Liver (tissue), 9 donors: ENCODE results near the gene PDCD7. TPM values are rescaled to one million over a fixed set of nuclear protein-coding genes. Genes with fewer than 3 reads are reported as not detected.

Source experiments
- DNase-seq: peaks from one replicate; pipeline ENCODE4 v3.0.0-alpha.2; 2017; ENCODE audit warnings: low spot score
- H3K27ac ChIP-seq, 2 donors: one replicate each; pipeline ENCODE4 v1.7.0; 2013; ENCODE audit warnings: inconsistent platforms in 2 of 2, low read length in 2 of 2, control low read depth in 1 of 2, low read depth in 1 of 2, mild to moderate bottlenecking in 1 of 2
- H3K27me3 ChIP-seq, 4 donors: one replicate each; pipeline versions ENCODE4 v1.6.1 to v1.7.0; 2013; ENCODE audit warnings: low read length in 3 of 4, inconsistent platforms in 1 of 4, mild to moderate bottlenecking in 1 of 4, moderate library complexity in 1 of 4; ENCODE audit not compliant: control insufficient read depth in 4 of 4, insufficient read depth in 4 of 4
- H3K36me3 ChIP-seq, 4 donors: one replicate each; pipeline versions ENCODE4 v1.6.1 to v1.7.0; 2013; ENCODE audit warnings: low read length in 3 of 4, mild to moderate bottlenecking in 3 of 4, low read depth in 1 of 4, moderate library complexity in 1 of 4; ENCODE audit not compliant: control insufficient read depth in 4 of 4, insufficient read depth in 3 of 4
- H3K4me1 ChIP-seq, 4 donors: one replicate each; pipeline versions ENCODE4 v1.6.1 to v1.7.0; 2013; ENCODE audit warnings: low read length in 3 of 4, mild to moderate bottlenecking in 3 of 4, moderate library complexity in 1 of 4; ENCODE audit not compliant: control insufficient read depth in 4 of 4, insufficient read depth in 4 of 4
- H3K4me3 ChIP-seq, 3 donors: one replicate each; pipeline versions ENCODE4 v1.6.1 to v1.7.0; 2013; ENCODE audit warnings: low read length in 3 of 3, control low read depth in 1 of 3, low read depth in 1 of 3, mild to moderate bottlenecking in 1 of 3
- H3K9ac ChIP-seq, 2 donors: one replicate each; pipeline ENCODE4 v1.7.0; 2013; ENCODE audit warnings: low read length in 2 of 2, mild to moderate bottlenecking in 2 of 2, moderate library complexity in 2 of 2, control low read depth in 1 of 2, low read depth in 1 of 2
- H3K9me3 ChIP-seq, 4 donors: one replicate each; pipeline versions ENCODE4 v1.6.1 to v1.7.0; 2013; ENCODE audit warnings: low read length in 3 of 4; ENCODE audit not compliant: control insufficient read depth in 4 of 4
- ATF3 ChIP-seq: IDR thresholded peaks from 2 replicates; pipeline ENCODE4 v1.6.1; 2016; ENCODE audit warnings: antibody characterized with exemption
- CTCF ChIP-seq: fragments of 150-350 bp; IDR thresholded peaks from 2 replicates; pipeline ENCODE4 v1.5.1; 2017; ENCODE audit warnings: improper control_type of control experiment, low read depth, low read length; ENCODE audit not compliant: missing input control
- EGR1 ChIP-seq, 2 donors: IDR thresholded peaks; 2 replicates each; pipeline ENCODE4 v1.6.1; 2016 to 2018; ENCODE audit warnings: antibody characterized with exemption in 2 of 2, low read depth in 2 of 2
- FOXA1 ChIP-seq: IDR thresholded peaks from 2 replicates; pipeline ENCODE4 v1.6.1; 2016; ENCODE audit warnings: antibody characterized with exemption
- FOXA2 ChIP-seq: IDR thresholded peaks from 2 replicates; pipeline ENCODE4 v1.6.1; 2016; ENCODE audit warnings: antibody characterized with exemption
- GABPA ChIP-seq, 2 donors: IDR thresholded peaks in 1 of 2; conservative IDR thresholded peaks in 1 of 2; 2 replicates each; pipeline ENCODE4 v1.6.1; 2016; ENCODE audit warnings: antibody characterized with exemption in 2 of 2, mild to moderate bottlenecking in 1 of 2, moderate library complexity in 1 of 2
- HNF4A ChIP-seq, 2 donors: conservative IDR thresholded peaks; 2 replicates each; pipeline ENCODE4 v1.6.1; 2016; ENCODE audit warnings: antibody characterized with exemption in 2 of 2, mild to moderate bottlenecking in 2 of 2
- HNF4G ChIP-seq: IDR thresholded peaks from 2 replicates; pipeline ENCODE4 v1.6.1; 2016; ENCODE audit warnings: antibody characterized with exemption
- JUND ChIP-seq, 2 donors: IDR thresholded peaks; 2 replicates each; pipeline ENCODE4 v1.6.1; 2016; ENCODE audit warnings: antibody characterized with exemption in 2 of 2
- MAX ChIP-seq: IDR thresholded peaks from 2 replicates; pipeline ENCODE4 v1.6.1; 2016; ENCODE audit warnings: antibody characterized with exemption
- NR2F2 ChIP-seq: IDR thresholded peaks from 2 replicates; pipeline ENCODE4 v1.6.1; 2016; ENCODE audit warnings: antibody characterized with exemption
- RAD21 ChIP-seq, 2 donors: IDR thresholded peaks; 2 replicates each; pipeline ENCODE4 v1.6.1; 2016; ENCODE audit warnings: antibody characterized with exemption in 2 of 2, mild to moderate bottlenecking in 2 of 2
- REST ChIP-seq: IDR thresholded peaks from 2 replicates; pipeline ENCODE4 v1.6.1; 2016; ENCODE audit warnings: antibody characterized with exemption, mild to moderate bottlenecking
- RXRA ChIP-seq, 2 donors: IDR thresholded peaks; 2 replicates each; pipeline ENCODE4 v1.6.1; 2017 to 2018; ENCODE audit warnings: antibody characterized with exemption in 2 of 2, mild to moderate bottlenecking in 1 of 2
- SP1 ChIP-seq: IDR thresholded peaks from 2 replicates; pipeline ENCODE4 v1.6.1; 2018; ENCODE audit warnings: antibody characterized with exemption, mild to moderate bottlenecking
- TAF1 ChIP-seq: conservative IDR thresholded peaks from 2 replicates; pipeline ENCODE4 v1.6.1; 2016; ENCODE audit warnings: antibody characterized with exemption, mild to moderate bottlenecking
- YY1 ChIP-seq: IDR thresholded peaks from 2 replicates; pipeline ENCODE4 v1.6.1; 2016; ENCODE audit warnings: antibody characterized with exemption, mild to moderate bottlenecking
- WGBS: extraction: QIAGEN DNeasy Blood & Tissue Kit; methylation state at CpG from one replicate; pipeline ENCODE4 v1.1.7; 2013; 5-methylcytosine and 5-hydroxymethylcytosine counted together
- polyA plus RNA-seq, 2 donors: library from polyadenylated mRNA; stranded (reverse) in 1 of 2; unstranded in 1 of 2; fragments of 200-250 nt in 1 of 2; fragments of >200 nt in 1 of 2; fragmentation: Nextera tagmentation in 1 of 2; extraction: Ambion mirVana in 1 of 2; gene quantifications; one replicate each; pipeline versions ENCODE4 v1.2.1 to v1.2.3, GENCODE V29; 2013 to 2015
- total RNA-seq, 2 donors: library from RNA; depleted of rRNA; stranded (reverse); fragments of >200 nt; gene quantifications; one replicate each; pipeline ENCODE4 v1.2.3, GENCODE V29; 2014
- donor health status: healthy.
- donor health status: healthy.
- donor health status: healthy.
- donor health status: healthy.
- donor health status: healthy.

PDCD7 gene
- total and polyA plus RNA-seq, 4 donors = 3.0 to 9.5 (median 6.7) TPM

GRCh38 chr15:65130941-65131340, 2.7 kb downstream of the PDCD7 start (continued):
- TF ChIP-seq ATF3 (no peak), GABPA (IDR thresholded peaks at IDR 0.05 in 1 of 2, conservative IDR thresholded peaks at IDR 0.05 in 1 of 2) (no peak), FOXA1 (no peak), EGR1 (IDR thresholded peaks at IDR 0.05; ENCODE audit: low read depth in 2 of 2) (no peak)

- no peak overlapping the region for H3K9ac ChIP-seq
- no peak for DNase-seq
- H3K27ac ChIP-seq = no peak overlapping the region
- no peak overlapping the region for H3K4me3 ChIP-seq
- peaks cover 9 to 63% (median 45%) of the 10 kb centered on the region in 4 donors for H3K36me3 ChIP-seq
- TF ChIP-seq RXRA (IDR thresholded peaks at IDR 0.05) (no peak), HNF4G (no peak), HNF4A (conservative IDR thresholded peaks at IDR 0.05) (no peak)
- H3K27me3 ChIP-seq = no peaks in the 10 kb centered on the region
- 91% methylated on average over 5 of the region's 5 CpGs for WGBS
- H3K4me1 ChIP-seq = peaks cover 0 to 2% (median 0%) of the 10 kb centered on the region in 4 donors
- no peaks in the 10 kb centered on the region for H3K9me3 ChIP-seq
These were observed 18.1 kb downstream of the PDCD7 start for GRCh38 chr15:65115542-65115941.

GRCh38 chr15:65115086-65115485, 18.5 kb downstream of the PDCD7 start, which contains the start of gene UBAP1L:
Gene UBAP1L (minus strand): TSS chr15:65115200. CDS start chr15:65106215, 8,985 bp downstream.
- TF ChIP-seq YY1 (no peak), TAF1 (no peak), REST (no peak), EGR1 (IDR thresholded peaks at IDR 0.05; ENCODE audit: low read depth in 2 of 2) (no peak), NR2F2 (no peak), FOXA2 (no peak), SP1 (no peak), RAD21 (IDR thresholded peaks at IDR 0.05) (no peak), CTCF (no peak), MAX (no peak), HNF4A (conservative IDR thresholded peaks at IDR 0.05) (no peak), RXRA (IDR thresholded peaks at IDR 0.05) (no peak), JUND (IDR thresholded peaks at IDR 0.05) (no peak), FOXA1 (no peak)
- H3K27ac ChIP-seq = no peak within 1 kb of the TSS
- no peak within 1 kb of the TSS for H3K9ac ChIP-seq
- peaks cover 0 to 2% (median 0%) of the 10 kb centered on the region in 4 donors for H3K4me1 ChIP-seq
- peaks cover 9 to 63% (median 45%) of the 10 kb centered on the region in 4 donors for H3K36me3 ChIP-seq
- 99% methylated on average over 2 of the region's 2 CpGs for WGBS
- DNase-seq = no peak
- H3K4me3 ChIP-seq = no peak within 1 kb of the TSS
- no peaks in the 10 kb centered on the region for H3K9me3 ChIP-seq
- no peaks in the 10 kb centered on the region for H3K27me3 ChIP-seq
